ENCODE results near the gene ALG13.

DNA sequence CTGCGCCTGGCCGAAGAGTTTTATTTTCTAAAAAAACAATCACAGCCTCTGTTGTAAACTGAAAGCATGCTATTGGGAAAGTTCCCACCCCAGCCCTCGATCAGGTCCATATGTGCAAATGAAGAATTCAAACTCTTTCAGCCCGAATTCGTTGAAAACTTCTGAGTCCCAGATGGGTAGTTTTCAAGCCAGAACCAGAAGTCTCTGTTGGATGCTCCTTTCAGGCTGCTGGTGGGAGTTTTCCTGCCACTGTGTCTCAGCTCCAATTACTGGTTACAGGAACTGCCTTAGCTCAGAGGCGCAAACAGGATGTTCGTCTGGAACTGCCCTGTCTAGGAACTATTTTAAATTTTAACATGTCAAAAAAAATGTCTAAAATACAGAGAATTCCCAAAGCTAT lies 9.3 kb upstream of the ALG13 start:
- TF ChIP-seq, protein P1, sequence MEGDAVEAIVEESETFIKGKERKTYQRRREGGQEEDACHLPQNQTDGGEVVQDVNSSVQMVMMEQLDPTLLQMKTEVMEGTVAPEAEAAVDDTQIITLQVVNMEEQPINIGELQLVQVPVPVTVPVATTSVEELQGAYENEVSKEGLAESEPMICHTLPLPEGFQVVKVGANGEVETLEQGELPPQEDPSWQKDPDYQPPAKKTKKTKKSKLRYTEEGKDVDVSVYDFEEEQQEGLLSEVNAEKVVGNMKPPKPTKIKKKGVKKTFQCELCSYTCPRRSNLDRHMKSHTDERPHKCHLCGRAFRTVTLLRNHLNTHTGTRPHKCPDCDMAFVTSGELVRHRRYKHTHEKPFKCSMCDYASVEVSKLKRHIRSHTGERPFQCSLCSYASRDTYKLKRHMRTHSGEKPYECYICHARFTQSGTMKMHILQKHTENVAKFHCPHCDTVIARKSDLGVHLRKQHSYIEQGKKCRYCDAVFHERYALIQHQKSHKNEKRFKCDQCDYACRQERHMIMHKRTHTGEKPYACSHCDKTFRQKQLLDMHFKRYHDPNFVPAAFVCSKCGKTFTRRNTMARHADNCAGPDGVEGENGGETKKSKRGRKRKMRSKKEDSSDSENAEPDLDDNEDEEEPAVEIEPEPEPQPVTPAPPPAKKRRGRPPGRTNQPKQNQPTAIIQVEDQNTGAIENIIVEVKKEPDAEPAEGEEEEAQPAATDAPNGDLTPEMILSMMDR (conservative IDR thresholded peaks at IDR 0.05; ENCODE audit: low read length) = no peak
- no peak for TF ChIP-seq EZH2phosphoT487 (IDR thresholded peaks at IDR 0.05; ENCODE audit: borderline replicate concordance, low read depth, low read length)
